A549 (cell line): ENCODE results near the gene SULT1A1. TPM values are rescaled to one million over a fixed set of nuclear protein-coding genes. Genes with fewer than 3 reads are reported as not detected.

Experiments used
- ATAC-seq, 2 experiments: fragments of 200-7000 bp in 1 of 2; fragments of >200 bp in 1 of 2; cut with Nextera tagmentation in 1 of 2; cut with Tn5 transposase in 1 of 2; 3 replicates each; pipeline versions ENCODE4 v1.8.0 to v1.9.1; 2018 to 2020; ENCODE audit warnings: mild to moderate bottlenecking in 1 of 2, moderate library complexity in 1 of 2
- CTCF ChIA-PET: fragments of 300-600 bp; sonication (Branson Sonifier 250); formaldehyde crosslinking; extraction: SDS; loops from one replicate; lab custom pipeline; 2021; ENCODE audit warnings: antibody characterized with exemption, inconsistent platforms; lab: Yijun Ruan, JAX
- POLR2A ChIA-PET: fragments of 350-600 bp; formaldehyde crosslinking; extraction: SDS; loops from one replicate; lab custom pipeline; 2021; ENCODE audit warnings: antibody characterized with exemption, inconsistent platforms; lab: Yijun Ruan, JAX
- DNase-seq, 2 experiments: peaks; one replicate each; pipeline versions ENCODE4 v3.0.0 to v3.0.0-alpha.2; 2011 to 2016; ENCODE audit warnings: low read depth in 1 of 2, low spot score in 1 of 2
- FAIRE-seq: peaks from 2 replicates; lab custom pipeline; 2011; peaks lifted over from hg19 to GRCh38; lab: Jason Lieb, UNC
- H3K27ac ChIP-seq, 2 experiments: fragments of >200 bp; sonication (Bioruptor Twin); formaldehyde crosslinking; 3 replicates each; pipeline ENCODE4 v1.5.1; 2016 to 2017
- H3K4me1 ChIP-seq: fragments of >200 bp; sonication (Bioruptor Twin); formaldehyde crosslinking; 3 replicates; pipeline ENCODE4 v1.6.1; 2016
- H3K4me2 ChIP-seq: fragments of >200 bp; sonication (Bioruptor Twin); formaldehyde crosslinking; 3 replicates; pipeline ENCODE4 v1.6.1; 2016
- H3K4me3 ChIP-seq: fragments of >200 bp; sonication (Bioruptor Twin); formaldehyde crosslinking; 3 replicates; pipeline ENCODE4 v1.5.1; 2016
- H3K9me3 ChIP-seq: fragments of >200 bp; sonication (Bioruptor Twin); formaldehyde crosslinking; 3 replicates; pipeline ENCODE4 v1.6.1; 2016
- BHLHE40 ChIP-seq: IDR thresholded peaks from 2 replicates; pipeline ENCODE4 v1.6.1; 2012; ENCODE audit warnings: low read depth, low read length, inconsistent platforms
- CBX2 ChIP-seq: fragments of 200-600 bp; sonication (generic); IDR thresholded peaks from 2 replicates; pipeline ENCODE4 v1.6.1; 2016; ENCODE audit warnings: low read depth, mild to moderate bottlenecking, borderline replicate concordance
- CBX8 ChIP-seq: fragments of 200-600 bp; sonication (generic); IDR thresholded peaks from 2 replicates; pipeline ENCODE4 v1.6.1; 2016
- EHF ChIP-seq: fragments of 250-450 bp; sonication (Bioruptor Pico); IDR thresholded peaks from 2 replicates; pipeline ENCODE4 v1.5.0; 2020; ENCODE audit warnings: mild to moderate bottlenecking
- EHMT2 ChIP-seq: fragments of 200-600 bp; sonication (generic); IDR thresholded peaks from 2 replicates; pipeline ENCODE4 v1.6.1; 2016; ENCODE audit warnings: antibody characterized with exemption, low read depth, mild to moderate bottlenecking, moderate library complexity
- EP300 ChIP-seq, 2 experiments: fragments of >200 bp; sonication (Bioruptor Twin); formaldehyde crosslinking; IDR thresholded peaks; 2 replicates in 1 of 2; 3 replicates in 1 of 2; pipeline ENCODE4 v1.6.1; 2016 to 2017
- FOSB ChIP-seq: fragments of 250-450 bp; sonication (Bioruptor Pico); IDR thresholded peaks from 2 replicates; pipeline ENCODE4 v1.5.0; 2020; ENCODE audit warnings: mild to moderate bottlenecking, moderate library complexity
- FOSL2 ChIP-seq, 2 experiments: fragments of 450-650 bp in 1 of 2; fragments of >200 bp in 1 of 2; sonication (Bioruptor Twin) in 1 of 2; formaldehyde crosslinking; IDR thresholded peaks; 2 replicates each; pipeline versions ENCODE4 v1.5.0 to v1.6.1; 2016 to 2020; ENCODE audit warnings: mild to moderate bottlenecking in 1 of 2, moderate library complexity in 1 of 2
- HMGXB4 ChIP-seq: fragments of 250-450 bp; sonication (Bioruptor Pico); IDR thresholded peaks from 2 replicates; pipeline ENCODE4 v1.5.0; 2021; ENCODE audit warnings: mild to moderate bottlenecking, moderate library complexity, borderline replicate concordance
- HOXB13 ChIP-seq: fragments of 250-450 bp; sonication (Bioruptor Pico); IDR thresholded peaks from 2 replicates; pipeline ENCODE4 v1.5.0; 2020; ENCODE audit warnings: low read depth, mild to moderate bottlenecking, moderate library complexity
- MAFK ChIP-seq: fragments of 450-650 bp; IDR thresholded peaks from 2 replicates; pipeline ENCODE4 v1.6.1; 2014; ENCODE audit not compliant: partially characterized antibody
- MAZ ChIP-seq: fragments of 150-350 bp; IDR thresholded peaks from 2 replicates; pipeline ENCODE4 v1.6.1; 2014; ENCODE audit warnings: antibody characterized with exemption, low read depth, low read length, borderline replicate concordance
- NFE2L2 ChIP-seq: fragments of 150-350 bp; conservative IDR thresholded peaks from 2 replicates; pipeline ENCODE4 v1.6.1; 2014; ENCODE audit warnings: low read length
- PBX3 ChIP-seq: IDR thresholded peaks from 2 replicates; pipeline ENCODE4 v1.6.1; 2012
- POLR2A ChIP-seq: IDR thresholded peaks from 2 replicates; pipeline ENCODE4 v1.6.1; 2012; ENCODE audit warnings: mild to moderate bottlenecking, low read length
- TFCP2L1 ChIP-seq: fragments of 250-450 bp; sonication (Bioruptor Pico); IDR thresholded peaks from 2 replicates; pipeline ENCODE4 v1.5.0; 2021; ENCODE audit warnings: mild to moderate bottlenecking
- WGBS: methylation state at CpG from one replicate; pipeline ENCODE4 v1.1.6; 2017; ENCODE audit errors: missing lambda C conversion rate; 5-methylcytosine and 5-hydroxymethylcytosine counted together
- polyA plus RNA-seq, 4 experiments: library from polyadenylated mRNA; depleted of rRNA in 3 of 4; stranded (reverse); fragments of >200 nt; fragmentation: RNase III in 1 of 4; extraction: RNeasy Plus Mini Kit Qiagen cat#74134 plus additional on column Dnase treatment in 1 of 4; gene quantifications; 2 replicates in 3 of 4; 3 replicates in 1 of 4; pipeline ENCODE4 v1.2.3, GENCODE V29; 2011 to 2017
- TF ChIP-seq, protein P1 (sequence below): fragments of >200 bp; sonication (Bioruptor Twin); formaldehyde crosslinking; IDR thresholded peaks from 3 replicates; pipeline ENCODE4 v1.5.1; 2016
- TF ChIP-seq, protein P2 (sequence below): fragments of 250-450 bp; sonication (Bioruptor Pico); IDR thresholded peaks from 2 replicates; pipeline ENCODE4 v1.5.0; 2020; ENCODE audit warnings: low read depth, mild to moderate bottlenecking, moderate library complexity
- TF ChIP-seq, protein P3 (sequence below): fragments of >200 bp; sonication (Bioruptor Twin); formaldehyde crosslinking; IDR thresholded peaks from 3 replicates; pipeline ENCODE4 v1.6.1; 2016

Gene SULT1A1
- polyA plus RNA-seq, 2 of the 4 experiments (the other 2 are of a cell fraction), result 2.5 to 4.0 TPM

DNA sequence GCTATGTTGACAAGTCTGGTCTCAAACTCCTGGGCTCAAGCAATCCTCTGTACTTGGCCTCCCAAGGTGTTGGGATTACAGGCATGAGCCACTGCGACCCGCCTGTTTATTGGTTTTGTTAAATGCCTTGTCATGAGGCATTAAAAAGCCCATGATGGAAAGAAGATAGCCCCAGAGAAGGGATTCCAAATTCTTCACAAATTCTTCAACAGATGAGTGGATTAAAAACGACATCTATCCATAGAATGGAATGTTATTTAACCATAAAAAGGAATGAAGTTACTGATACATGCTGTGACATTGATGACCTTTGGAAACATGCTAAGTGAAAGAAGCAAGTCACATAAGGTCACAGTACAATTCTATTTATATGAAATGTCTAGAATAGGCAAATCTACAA lies 51.4 kb downstream of the SULT1A1 start (continued):
- TF ChIP-seq PBX3 (no peak), EHMT2 (no peak), HOXB13 (no peak), BHLHE40 (no peak), CBX8 (no peak)
- TF ChIP-seq, protein P1, sequence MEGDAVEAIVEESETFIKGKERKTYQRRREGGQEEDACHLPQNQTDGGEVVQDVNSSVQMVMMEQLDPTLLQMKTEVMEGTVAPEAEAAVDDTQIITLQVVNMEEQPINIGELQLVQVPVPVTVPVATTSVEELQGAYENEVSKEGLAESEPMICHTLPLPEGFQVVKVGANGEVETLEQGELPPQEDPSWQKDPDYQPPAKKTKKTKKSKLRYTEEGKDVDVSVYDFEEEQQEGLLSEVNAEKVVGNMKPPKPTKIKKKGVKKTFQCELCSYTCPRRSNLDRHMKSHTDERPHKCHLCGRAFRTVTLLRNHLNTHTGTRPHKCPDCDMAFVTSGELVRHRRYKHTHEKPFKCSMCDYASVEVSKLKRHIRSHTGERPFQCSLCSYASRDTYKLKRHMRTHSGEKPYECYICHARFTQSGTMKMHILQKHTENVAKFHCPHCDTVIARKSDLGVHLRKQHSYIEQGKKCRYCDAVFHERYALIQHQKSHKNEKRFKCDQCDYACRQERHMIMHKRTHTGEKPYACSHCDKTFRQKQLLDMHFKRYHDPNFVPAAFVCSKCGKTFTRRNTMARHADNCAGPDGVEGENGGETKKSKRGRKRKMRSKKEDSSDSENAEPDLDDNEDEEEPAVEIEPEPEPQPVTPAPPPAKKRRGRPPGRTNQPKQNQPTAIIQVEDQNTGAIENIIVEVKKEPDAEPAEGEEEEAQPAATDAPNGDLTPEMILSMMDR, result no peak
- TF ChIP-seq, all 56 proteins: peak for 0

GRCh38 chr16:28556914-28557320 lies 52.9 kb downstream of the SULT1A1 start:
- no peak overlapping the region for H3K27ac ChIP-seq
- no peak for TF ChIP-seq MAFK
- TF ChIP-seq, protein P2, sequence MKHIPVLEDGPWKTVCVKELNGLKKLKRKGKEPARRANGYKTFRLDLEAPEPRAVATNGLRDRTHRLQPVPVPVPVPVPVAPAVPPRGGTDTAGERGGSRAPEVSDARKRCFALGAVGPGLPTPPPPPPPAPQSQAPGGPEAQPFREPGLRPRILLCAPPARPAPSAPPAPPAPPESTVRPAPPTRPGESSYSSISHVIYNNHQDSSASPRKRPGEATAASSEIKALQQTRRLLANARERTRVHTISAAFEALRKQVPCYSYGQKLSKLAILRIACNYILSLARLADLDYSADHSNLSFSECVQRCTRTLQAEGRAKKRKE (CRISPR knock-in tag), result no peak
- no peak for TF ChIP-seq CBX8
- TF ChIP-seq EP300 (IDR thresholded peaks at IDR 0.05), result no peak
- TF ChIP-seq POLR2A, result no peak
- TF ChIP-seq HMGXB4 (CRISPR knock-in tag), result no peak
- no peak for TF ChIP-seq TFCP2L1 (CRISPR knock-in tag)
- TF ChIP-seq, all 56 proteins: peak for 0
- ChIA-PET CTCF (interaction anchor here (1.1 to 2.4 kb wide), 5 partner anchors 8 to 279 kb away, joined by 3 to 6 read pairs (median 4); no protein-coding TSS in a partner anchor), POLR2A (no interaction called here)
- FAIRE-seq (no peak), DNase-seq (no peak), ATAC-seq (no peak)
- Histone ChIP-seq H3K4me1 (0 out of 3 replicates have a peak, but pooled peaks cover 10% of the 10 kb centered on the region), H3K9me3 (no peaks in the 10 kb centered on the region), H3K4me3 (no peak overlapping the region), H3K4me2 (no peak overlapping the region)
- WGBS, result 92% methylated on average over 2 of the region's 2 CpGs

DNA sequence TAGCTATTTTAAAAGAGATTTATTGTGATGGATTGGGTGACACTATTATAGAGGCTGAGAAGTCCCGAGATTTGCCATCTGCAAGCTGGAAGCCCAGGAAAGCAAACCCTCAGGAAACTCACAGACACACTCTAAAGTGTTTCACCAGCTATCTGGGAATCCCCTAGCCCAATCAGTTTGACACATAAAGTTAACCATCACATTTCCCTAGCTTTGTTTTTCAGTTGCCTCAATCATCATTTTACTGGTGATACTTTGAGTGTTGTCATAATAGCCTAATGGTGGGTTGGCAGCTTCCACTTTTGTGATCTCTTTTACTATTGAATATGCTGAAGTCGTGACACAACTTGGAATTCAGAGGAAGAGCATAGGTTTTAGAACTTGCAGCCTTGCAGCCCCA lies 54.3 kb downstream of the SULT1A1 start:
- ChIA-PET CTCF (interaction anchor here (1.4 to 2.4 kb wide), 4 partner anchors 10 to 278 kb away, joined by 5 to 7 read pairs (median 6); no protein-coding TSS in a partner anchor), POLR2A (no interaction called here)
- H3K4me2 ChIP-seq, result no peak overlapping the region
- no peak overlapping the region for H3K27ac ChIP-seq
- 0 out of 3 replicates have a peak, but pooled peaks cover 7% of the 10 kb centered on the region for H3K4me1 ChIP-seq
- no peak for FAIRE-seq
- no peak for DNase-seq
- H3K9me3 ChIP-seq, result no peaks in the 10 kb centered on the region
- H3K4me3 ChIP-seq, result no peak overlapping the region
- WGBS, result 84% methylated on average over 2 of the region's 2 CpGs
- TF ChIP-seq POLR2A (no peak), BHLHE40 (no peak), FOSL2 (IDR thresholded peaks at IDR 0.05) (no peak), FOSL2 (CRISPR knock-in tag; IDR thresholded peaks at IDR 0.05) (no peak), MAZ (no peak), FOSB (CRISPR knock-in tag) (no peak), EP300 (IDR thresholded peaks at IDR 0.05) (no peak), NFE2L2 (no peak), CBX2 (no peak), EHF (CRISPR knock-in tag) (no peak)
- TF ChIP-seq, protein P3, sequence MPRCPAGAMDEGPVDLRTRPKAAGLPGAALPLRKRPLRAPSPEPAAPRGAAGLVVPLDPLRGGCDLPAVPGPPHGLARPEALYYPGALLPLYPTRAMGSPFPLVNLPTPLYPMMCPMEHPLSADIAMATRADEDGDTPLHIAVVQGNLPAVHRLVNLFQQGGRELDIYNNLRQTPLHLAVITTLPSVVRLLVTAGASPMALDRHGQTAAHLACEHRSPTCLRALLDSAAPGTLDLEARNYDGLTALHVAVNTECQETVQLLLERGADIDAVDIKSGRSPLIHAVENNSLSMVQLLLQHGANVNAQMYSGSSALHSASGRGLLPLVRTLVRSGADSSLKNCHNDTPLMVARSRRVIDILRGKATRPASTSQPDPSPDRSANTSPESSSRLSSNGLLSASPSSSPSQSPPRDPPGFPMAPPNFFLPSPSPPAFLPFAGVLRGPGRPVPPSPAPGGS, result no peak
- TF ChIP-seq, protein P1, result no peak
- ATAC-seq, result no peak
